Endodermal cell (in vitro differentiated cells): ENCODE results near the gene SLIT3. TPM values are rescaled to one million over a fixed set of nuclear protein-coding genes. Genes with fewer than 3 reads are reported as not detected.

Source experiments
- DNase-seq: peaks from one replicate; pipeline ENCODE4 v3.0.0-alpha.2; 2017
- H3K27ac ChIP-seq: 2 replicates; pipeline ENCODE4 v1.5.1; 2013; ENCODE audit warnings: mild to moderate bottlenecking, low read depth, low read length, moderate library complexity
- H3K27me3 ChIP-seq: 2 replicates; pipeline ENCODE4 v1.6.1; 2013; ENCODE audit warnings: mild to moderate bottlenecking, low read length, moderate library complexity; ENCODE audit not compliant: insufficient read depth, control insufficient read depth, poor library complexity, severe bottlenecking
- H3K36me3 ChIP-seq: 2 replicates; pipeline ENCODE4 v1.7.0; 2013; ENCODE audit warnings: mild to moderate bottlenecking, low read length, moderate library complexity; ENCODE audit not compliant: control insufficient read depth, insufficient read depth
- H3K4me1 ChIP-seq: one replicate; pipeline ENCODE4 v1.7.0; 2013; ENCODE audit warnings: low read length; ENCODE audit not compliant: control insufficient read depth, insufficient read depth
- H3K4me3 ChIP-seq: 2 replicates; pipeline ENCODE4 v1.5.1; 2013; ENCODE audit warnings: mild to moderate bottlenecking, low read length, moderate library complexity
- H3K9ac ChIP-seq: 2 replicates; pipeline ENCODE4 v1.6.1; 2013; ENCODE audit warnings: mild to moderate bottlenecking, low read length, moderate library complexity; ENCODE audit not compliant: poor library complexity, severe bottlenecking; ENCODE audit errors: extremely low read depth
- H3K9me3 ChIP-seq: 2 replicates; pipeline ENCODE4 v1.6.1; 2013; ENCODE audit warnings: mild to moderate bottlenecking, low read length, moderate library complexity; ENCODE audit not compliant: control insufficient read depth
- H3K27ac Mint-ChIP-seq: 2 replicates; pipeline ENCODE4 v1.8.0; 2020; ENCODE audit warnings: mixed read lengths
- H3K27me3 Mint-ChIP-seq: 2 replicates; pipeline ENCODE4 v1.8.0; 2021; ENCODE audit warnings: mild to moderate bottlenecking, mixed read lengths; ENCODE audit not compliant: insufficient read depth
- H3K36me3 Mint-ChIP-seq: 2 replicates; pipeline ENCODE4 v1.8.0; 2020; ENCODE audit warnings: low read depth, mixed read lengths
- H3K4me1 Mint-ChIP-seq: 2 replicates; pipeline ENCODE4 v1.8.0; 2020; ENCODE audit warnings: mixed read lengths
- H3K4me3 Mint-ChIP-seq: 2 replicates; pipeline ENCODE4 v1.8.0; 2020; ENCODE audit warnings: mild to moderate bottlenecking, moderate library complexity, mixed read lengths
- H3K9me3 Mint-ChIP-seq: 2 replicates; pipeline ENCODE4 v1.8.0; 2020; ENCODE audit warnings: mild to moderate bottlenecking, mixed read lengths
- WGBS, 2 experiments: methylation state at CpG; one replicate each; pipeline versions ENCODE4 v1.1.5 to v1.1.7; 2013; ENCODE audit warnings: missing lambda C conversion rate in 2 of 2, mixed read lengths in 1 of 2; ENCODE audit not compliant: insufficient coverage in 1 of 2, insufficient read length in 1 of 2; 5-methylcytosine and 5-hydroxymethylcytosine counted together
- total RNA-seq, 2 donors: library from RNA; stranded (reverse); fragmentation: NEBNext Ultra II Directional in 1 of 2; extraction: Animal tissue kit (Norgen Biotek cat#: 25700) in 1 of 2; gene quantifications; 2 replicates in 1 of 2; 3 replicates in 1 of 2; pipeline ENCODE4 v1.2.1, GENCODE V29; 2021
- TF ChIP-seq, protein P1 (sequence below): fragments of 200-600 bp; sonication (generic); conservative IDR thresholded peaks from 2 replicates; pipeline ENCODE4 v1.5.0; 2021; ENCODE audit warnings: antibody characterized with exemption, mild to moderate bottlenecking

Gene SLIT3
- total RNA-seq, 2 donors from 2014 or later = 2.5 to 3.4 TPM

DNA sequence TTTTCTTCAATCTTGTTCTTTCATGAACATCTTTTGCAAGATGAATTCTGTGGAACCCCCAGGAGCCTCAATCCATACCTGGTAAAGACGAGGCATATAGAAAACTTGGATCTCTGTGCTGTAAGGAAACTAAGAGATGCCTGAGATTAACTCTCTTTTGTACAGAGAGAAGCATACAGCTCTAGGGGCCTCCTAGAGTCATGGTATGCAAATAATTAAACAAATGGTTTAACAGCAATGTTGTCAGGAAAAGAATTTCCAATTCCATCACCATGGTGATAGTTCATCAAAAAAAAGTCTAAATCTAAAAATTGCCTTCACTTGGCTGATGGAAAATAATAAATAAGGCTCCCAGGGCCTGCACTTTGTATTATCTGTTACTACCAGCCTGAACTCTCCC, 275.4 kb downstream of the SLIT3 start:
- Histone ChIP-seq H3K9ac (no peak overlapping the region), H3K27me3 (peaks cover 56% of the 10 kb centered on the region), H3K27ac (no peak overlapping the region), H3K4me1 (peaks cover 10% of the 10 kb centered on the region), H3K4me3 (no peak overlapping the region), H3K9me3 (no peaks in the 10 kb centered on the region), H3K36me3 (no peaks in the 10 kb centered on the region)
- Mint-ChIP-seq H3K9me3 (no peaks in the 10 kb centered on the region), H3K36me3 (no peaks in the 10 kb centered on the region), H3K4me1 (peaks cover 28% of the 10 kb centered on the region), H3K27ac (no peak overlapping the region), H3K27me3 (peaks cover 95% of the 10 kb centered on the region), H3K4me3 (no peak overlapping the region)
- WGBS, 2 experiments = 85% methylated on average over 1 of the region's 1 CpG; no CpG with 5 or more reads in 1 of the 2 experiments
- TF ChIP-seq, protein P1, sequence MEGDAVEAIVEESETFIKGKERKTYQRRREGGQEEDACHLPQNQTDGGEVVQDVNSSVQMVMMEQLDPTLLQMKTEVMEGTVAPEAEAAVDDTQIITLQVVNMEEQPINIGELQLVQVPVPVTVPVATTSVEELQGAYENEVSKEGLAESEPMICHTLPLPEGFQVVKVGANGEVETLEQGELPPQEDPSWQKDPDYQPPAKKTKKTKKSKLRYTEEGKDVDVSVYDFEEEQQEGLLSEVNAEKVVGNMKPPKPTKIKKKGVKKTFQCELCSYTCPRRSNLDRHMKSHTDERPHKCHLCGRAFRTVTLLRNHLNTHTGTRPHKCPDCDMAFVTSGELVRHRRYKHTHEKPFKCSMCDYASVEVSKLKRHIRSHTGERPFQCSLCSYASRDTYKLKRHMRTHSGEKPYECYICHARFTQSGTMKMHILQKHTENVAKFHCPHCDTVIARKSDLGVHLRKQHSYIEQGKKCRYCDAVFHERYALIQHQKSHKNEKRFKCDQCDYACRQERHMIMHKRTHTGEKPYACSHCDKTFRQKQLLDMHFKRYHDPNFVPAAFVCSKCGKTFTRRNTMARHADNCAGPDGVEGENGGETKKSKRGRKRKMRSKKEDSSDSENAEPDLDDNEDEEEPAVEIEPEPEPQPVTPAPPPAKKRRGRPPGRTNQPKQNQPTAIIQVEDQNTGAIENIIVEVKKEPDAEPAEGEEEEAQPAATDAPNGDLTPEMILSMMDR = no peak
- no peak for DNase-seq

DNA sequence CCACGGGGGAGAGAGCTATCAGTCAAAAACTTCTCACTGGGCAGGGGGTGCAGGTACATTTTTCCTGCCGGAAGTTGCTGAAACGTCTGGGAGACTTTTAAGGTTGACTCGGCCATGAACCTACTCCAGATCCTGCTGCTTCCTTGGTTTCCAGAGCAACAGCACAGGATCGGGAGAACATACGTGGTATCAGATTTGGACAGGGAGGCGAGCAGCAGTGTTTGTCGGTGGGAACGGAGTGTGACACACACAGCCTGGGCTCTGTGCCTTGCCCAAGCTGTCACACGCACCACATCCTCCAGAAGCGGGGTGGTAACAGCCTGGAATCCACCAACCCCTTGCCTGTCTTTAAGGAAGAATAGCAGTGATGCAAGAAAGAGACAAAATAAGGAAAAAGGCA, 276.5 kb downstream of the SLIT3 start:
- Mint-ChIP-seq H3K9me3 (no peaks in the 10 kb centered on the region), H3K27ac (no peak overlapping the region), H3K27me3 (peaks cover 84% of the 10 kb centered on the region), H3K4me3 (no peak overlapping the region), H3K36me3 (no peaks in the 10 kb centered on the region), H3K4me1 (peaks cover 17% of the 10 kb centered on the region)
- H3K9me3 ChIP-seq = no peaks in the 10 kb centered on the region
- no peak overlapping the region for H3K27ac ChIP-seq
- no peak overlapping the region for H3K9ac ChIP-seq
- no peaks in the 10 kb centered on the region for H3K36me3 ChIP-seq
- no peak overlapping the region for H3K4me3 ChIP-seq
- no peak for DNase-seq
- 91 to 92% methylated on average over 8 to 11 of the region's 11 CpGs for WGBS, 2 experiments
- peaks cover 10% of the 10 kb centered on the region for H3K4me1 ChIP-seq
- peaks cover 53% of the 10 kb centered on the region for H3K27me3 ChIP-seq
- TF ChIP-seq, protein P1 = no peak

DNA sequence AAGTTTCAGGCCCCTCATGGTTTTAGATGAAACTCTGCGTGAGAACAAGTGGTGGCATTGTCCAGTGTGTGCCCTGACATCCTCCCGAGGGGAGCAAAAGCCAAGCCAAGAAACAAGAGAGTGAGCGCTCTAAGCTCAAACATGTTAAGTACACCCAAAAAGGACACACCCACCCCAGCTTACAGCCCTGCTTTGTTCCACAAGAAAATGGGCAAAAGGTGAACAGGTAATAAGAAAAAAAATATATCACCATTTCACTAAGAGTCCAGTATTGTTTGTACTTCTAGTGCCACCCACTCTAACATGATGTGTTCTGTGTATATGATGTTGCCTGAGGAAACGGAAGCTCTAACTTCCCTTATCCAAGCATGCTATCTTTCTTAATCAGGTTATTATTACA, 278.2 kb downstream of the SLIT3 start:
- H3K4me3 ChIP-seq = no peak overlapping the region
- H3K4me1 ChIP-seq = peaks cover 2% of the 10 kb centered on the region
- 91 to 100% methylated on average over 2 to 4 of the region's 4 CpGs for WGBS, 2 experiments
- Mint-ChIP-seq H3K4me1 (peaks cover 4% of the 10 kb centered on the region), H3K36me3 (no peaks in the 10 kb centered on the region), H3K4me3 (no peak overlapping the region), H3K27me3 (peaks cover 67% of the 10 kb centered on the region), H3K9me3 (no peaks in the 10 kb centered on the region), H3K27ac (no peak overlapping the region)
- TF ChIP-seq, protein P1 = no peak
- H3K9ac ChIP-seq = no peak overlapping the region
- H3K27me3 ChIP-seq = peaks cover 48% of the 10 kb centered on the region
- H3K9me3 ChIP-seq = no peaks in the 10 kb centered on the region
- no peak for DNase-seq
- no peaks in the 10 kb centered on the region for H3K36me3 ChIP-seq
- H3K27ac ChIP-seq = no peak overlapping the region
